Epithelial cell of esophagus (primary cell): ENCODE measurements around the gene DIO3.

Experiments
- DNase-seq: peaks from one replicate; pipeline ENCODE4 v3.0.0; 2010; ENCODE audit warnings: low read depth
- H3K4me3 ChIP-seq: 2 replicates; pipeline ENCODE4 v1.5.1; 2011; ENCODE audit warnings: mild to moderate bottlenecking, low read length, control low read depth
- CTCF ChIP-seq: IDR thresholded peaks from 2 replicates; pipeline ENCODE4 v1.5.1; 2011; ENCODE audit warnings: low read depth, mild to moderate bottlenecking, low read length, control low read depth, inconsistent platforms; ENCODE audit not compliant: insufficient read depth; ENCODE audit errors: missing control alignments

DIO3 gene

GRCh38 chr14:101540481-101541462 is 20.5 kb upstream of the DIO3 start:
- no peak overlapping the region for H3K4me3 ChIP-seq
- no peak for DNase-seq
- TF ChIP-seq CTCF = no peak

- no peak for TF ChIP-seq CTCF
- H3K4me3 ChIP-seq = no peak overlapping the region
- no peak for DNase-seq
These were observed 18.9 kb upstream of the DIO3 start for GRCh38 chr14:101542391-101542790.

- no peak overlapping the region for H3K4me3 ChIP-seq
- TF ChIP-seq CTCF = no peak
- no peak for DNase-seq
These were observed 17.5 kb upstream of the DIO3 start for GRCh38 chr14:101543814-101544213.

- no peak for DNase-seq
- TF ChIP-seq CTCF = no peak
- no peak overlapping the region for H3K4me3 ChIP-seq
These were observed 16.7 kb upstream of the DIO3 start for GRCh38 chr14:101544550-101544949.

- H3K4me3 ChIP-seq = no peak overlapping the region
- DNase-seq = no peak
- TF ChIP-seq CTCF = no peak
These were observed 14.6 kb upstream of the DIO3 start for GRCh38 chr14:101546706-101547105.

GRCh38 chr14:101547107-101547738 is 14.1 kb upstream of the DIO3 start:
- DNase-seq = no peak
- no peak overlapping the region for H3K4me3 ChIP-seq
- no peak for TF ChIP-seq CTCF
